SK-N-SH treated with all-trans-retinoic acid at 6 μM for 48 hours (cell line): ENCODE data around the gene ACMSD.

Source experiments
- ATAC-seq: fragments of 200-7000 bp; cut with Tn5 transposase; 3 replicates; pipeline ENCODE4 v1.9.1; 2020; ENCODE audit warnings: mild to moderate bottlenecking, moderate library complexity
- ARNTL ChIP-seq: fragments of 450-650 bp; formaldehyde crosslinking; IDR thresholded peaks from 2 replicates; pipeline ENCODE4 v1.5.0; 2020; ENCODE audit warnings: low read depth, mild to moderate bottlenecking, moderate library complexity, borderline replicate concordance
- BACH2 ChIP-seq: fragments of 250-450 bp; sonication (Bioruptor Pico); IDR thresholded peaks from 2 replicates; pipeline ENCODE4 v1.9.0; 2021; ENCODE audit warnings: mild to moderate bottlenecking, borderline replicate concordance
- CSDC2 ChIP-seq: fragments of 250-450 bp; sonication (Bioruptor Pico); IDR thresholded peaks from 2 replicates; pipeline ENCODE4 v1.5.0; 2020; ENCODE audit warnings: mild to moderate bottlenecking, moderate library complexity
- ESRRG ChIP-seq: fragments of 250-450 bp; sonication (Bioruptor Pico); IDR thresholded peaks from 2 replicates; pipeline ENCODE4 v1.6.1; 2021; ENCODE audit warnings: mild to moderate bottlenecking
- GLIS3 ChIP-seq: fragments of 250-450 bp; sonication (Bioruptor Pico); IDR thresholded peaks from 2 replicates; pipeline ENCODE4 v1.5.0; 2020; ENCODE audit warnings: mild to moderate bottlenecking, moderate library complexity
- ISL1 ChIP-seq: fragments of 250-450 bp; sonication (Bioruptor Pico); IDR thresholded peaks from 2 replicates; pipeline ENCODE4 v2.1.2; 2022; ENCODE audit warnings: mild to moderate bottlenecking, moderate library complexity
- OSR1 ChIP-seq: fragments of 250-450 bp; sonication (Bioruptor Pico); IDR thresholded peaks from 2 replicates; pipeline ENCODE4 v1.8.0; 2022; ENCODE audit warnings: moderate library complexity, mild to moderate bottlenecking, inconsistent platforms
- PPARA ChIP-seq: fragments of 250-450 bp; sonication (Bioruptor Pico); IDR thresholded peaks from 2 replicates; pipeline ENCODE4 v1.5.0; 2020; ENCODE audit warnings: mild to moderate bottlenecking, borderline replicate concordance
- RARB ChIP-seq: fragments of 250-450 bp; sonication (Bioruptor Pico); IDR thresholded peaks from 2 replicates; pipeline ENCODE4 v1.8.0; 2021; ENCODE audit warnings: mild to moderate bottlenecking, moderate library complexity
- SNAI2 ChIP-seq: fragments of 250-450 bp; sonication (Bioruptor Pico); IDR thresholded peaks from 2 replicates; pipeline ENCODE4 v1.5.0; 2020; ENCODE audit warnings: mild to moderate bottlenecking, moderate library complexity
- TCF4 ChIP-seq: fragments of 250-450 bp; sonication (Bioruptor Pico); IDR thresholded peaks from 2 replicates; pipeline ENCODE4 v1.8.0; 2021; ENCODE audit warnings: mild to moderate bottlenecking, moderate library complexity, borderline replicate concordance
- TOX ChIP-seq: fragments of 250-450 bp; sonication (Bioruptor Pico); IDR thresholded peaks from 2 replicates; pipeline ENCODE4 v1.8.0; 2021; ENCODE audit warnings: mild to moderate bottlenecking, moderate library complexity, borderline replicate concordance
- ZFP3 ChIP-seq: fragments of 250-450 bp; sonication (Bioruptor Pico); IDR thresholded peaks from 2 replicates; pipeline ENCODE4 v1.5.0; 2020; ENCODE audit warnings: mild to moderate bottlenecking, moderate library complexity
- ZFP30 ChIP-seq: fragments of 450-650 bp; formaldehyde crosslinking; IDR thresholded peaks from 2 replicates; pipeline ENCODE4 v1.5.0; 2022; ENCODE audit warnings: mild to moderate bottlenecking, moderate library complexity
- ZNF565 ChIP-seq: fragments of 450-650 bp; formaldehyde crosslinking; conservative IDR thresholded peaks from 2 replicates; pipeline ENCODE4 v1.5.0; 2020; ENCODE audit warnings: low read depth, mild to moderate bottlenecking, moderate library complexity
- ZNF70 ChIP-seq: fragments of 450-650 bp; formaldehyde crosslinking; IDR thresholded peaks from 2 replicates; pipeline ENCODE4 v1.5.0; 2020; ENCODE audit warnings: mild to moderate bottlenecking, moderate library complexity
- ZNF8 ChIP-seq: fragments of 450-650 bp; formaldehyde crosslinking; IDR thresholded peaks from 2 replicates; pipeline ENCODE4 v1.5.0; 2020; ENCODE audit warnings: mild to moderate bottlenecking, moderate library complexity
- TF ChIP-seq, protein P1 (sequence below): fragments of 250-450 bp; sonication (Bioruptor Pico); IDR thresholded peaks from 2 replicates; pipeline ENCODE4 v1.8.0; 2021; ENCODE audit warnings: low read depth, mild to moderate bottlenecking, moderate library complexity, borderline replicate concordance
- TF ChIP-seq, protein P2 (sequence below): fragments of 250-450 bp; sonication (Bioruptor Pico); IDR thresholded peaks from 2 replicates; pipeline ENCODE4 v1.5.0; 2020; ENCODE audit warnings: mild to moderate bottlenecking, moderate library complexity
- TF ChIP-seq, protein P3 (sequence below): fragments of 250-450 bp; sonication (Bioruptor Pico); IDR thresholded peaks from 2 replicates; pipeline ENCODE4 v1.8.0; 2020; ENCODE audit warnings: mild to moderate bottlenecking, moderate library complexity, borderline replicate concordance
- TF ChIP-seq, protein P4 (sequence below): fragments of 250-450 bp; sonication (Bioruptor Pico); IDR thresholded peaks from 2 replicates; pipeline ENCODE4 v1.5.1; 2021; ENCODE audit warnings: mild to moderate bottlenecking, moderate library complexity
- TF ChIP-seq, protein P5 (sequence below): fragments of 250-450 bp; sonication (Bioruptor Pico); IDR thresholded peaks from 2 replicates; pipeline ENCODE4 v1.5.1; 2020; ENCODE audit warnings: low read depth, mild to moderate bottlenecking, moderate library complexity

Gene ACMSD

DNA sequence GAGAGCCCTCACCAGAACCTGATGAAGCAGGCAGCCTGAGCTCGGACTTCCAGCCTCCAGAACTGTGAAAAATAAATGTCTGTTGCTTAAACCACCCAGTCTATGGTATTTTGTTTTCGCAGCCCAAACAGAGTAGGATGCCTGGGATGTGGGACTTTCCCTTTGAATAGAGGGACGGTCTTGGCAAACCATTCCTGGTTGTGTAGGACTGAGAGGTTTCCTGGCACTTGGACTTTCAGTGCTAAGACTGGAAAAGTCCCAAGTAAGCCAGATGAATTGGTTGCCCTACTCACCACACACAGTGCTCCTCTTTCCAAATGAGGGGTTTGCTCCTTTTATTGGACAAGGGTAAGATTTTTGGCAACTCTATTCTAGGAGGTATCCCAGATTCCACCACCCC is 46.8 kb upstream of the ACMSD start:
- no peak for TF ChIP-seq ZNF8 (CRISPR knock-in tag)
- TF ChIP-seq, protein P1, sequence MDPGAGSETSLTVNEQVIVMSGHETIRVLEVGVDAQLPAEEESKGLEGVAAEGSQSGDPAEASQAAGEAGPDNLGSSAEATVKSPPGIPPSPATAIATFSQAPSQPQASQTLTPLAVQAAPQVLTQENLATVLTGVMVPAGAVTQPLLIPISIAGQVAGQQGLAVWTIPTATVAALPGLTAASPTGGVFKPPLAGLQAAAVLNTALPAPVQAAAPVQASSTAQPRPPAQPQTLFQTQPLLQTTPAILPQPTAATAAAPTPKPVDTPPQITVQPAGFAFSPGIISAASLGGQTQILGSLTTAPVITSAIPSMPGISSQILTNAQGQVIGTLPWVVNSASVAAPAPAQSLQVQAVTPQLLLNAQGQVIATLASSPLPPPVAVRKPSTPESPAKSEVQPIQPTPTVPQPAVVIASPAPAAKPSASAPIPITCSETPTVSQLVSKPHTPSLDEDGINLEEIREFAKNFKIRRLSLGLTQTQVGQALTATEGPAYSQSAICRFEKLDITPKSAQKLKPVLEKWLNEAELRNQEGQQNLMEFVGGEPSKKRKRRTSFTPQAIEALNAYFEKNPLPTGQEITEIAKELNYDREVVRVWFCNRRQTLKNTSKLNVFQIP, result no peak
- no peak for TF ChIP-seq ZNF565 (CRISPR knock-in tag)
- no peak for TF ChIP-seq ESRRG (CRISPR knock-in tag)
- TF ChIP-seq SNAI2 (CRISPR knock-in tag), result no peak
- TF ChIP-seq RARB, result no peak
- no peak for TF ChIP-seq ISL1 (CRISPR knock-in tag)
- TF ChIP-seq OSR1 (CRISPR knock-in tag), result no peak
- TF ChIP-seq, protein P2, sequence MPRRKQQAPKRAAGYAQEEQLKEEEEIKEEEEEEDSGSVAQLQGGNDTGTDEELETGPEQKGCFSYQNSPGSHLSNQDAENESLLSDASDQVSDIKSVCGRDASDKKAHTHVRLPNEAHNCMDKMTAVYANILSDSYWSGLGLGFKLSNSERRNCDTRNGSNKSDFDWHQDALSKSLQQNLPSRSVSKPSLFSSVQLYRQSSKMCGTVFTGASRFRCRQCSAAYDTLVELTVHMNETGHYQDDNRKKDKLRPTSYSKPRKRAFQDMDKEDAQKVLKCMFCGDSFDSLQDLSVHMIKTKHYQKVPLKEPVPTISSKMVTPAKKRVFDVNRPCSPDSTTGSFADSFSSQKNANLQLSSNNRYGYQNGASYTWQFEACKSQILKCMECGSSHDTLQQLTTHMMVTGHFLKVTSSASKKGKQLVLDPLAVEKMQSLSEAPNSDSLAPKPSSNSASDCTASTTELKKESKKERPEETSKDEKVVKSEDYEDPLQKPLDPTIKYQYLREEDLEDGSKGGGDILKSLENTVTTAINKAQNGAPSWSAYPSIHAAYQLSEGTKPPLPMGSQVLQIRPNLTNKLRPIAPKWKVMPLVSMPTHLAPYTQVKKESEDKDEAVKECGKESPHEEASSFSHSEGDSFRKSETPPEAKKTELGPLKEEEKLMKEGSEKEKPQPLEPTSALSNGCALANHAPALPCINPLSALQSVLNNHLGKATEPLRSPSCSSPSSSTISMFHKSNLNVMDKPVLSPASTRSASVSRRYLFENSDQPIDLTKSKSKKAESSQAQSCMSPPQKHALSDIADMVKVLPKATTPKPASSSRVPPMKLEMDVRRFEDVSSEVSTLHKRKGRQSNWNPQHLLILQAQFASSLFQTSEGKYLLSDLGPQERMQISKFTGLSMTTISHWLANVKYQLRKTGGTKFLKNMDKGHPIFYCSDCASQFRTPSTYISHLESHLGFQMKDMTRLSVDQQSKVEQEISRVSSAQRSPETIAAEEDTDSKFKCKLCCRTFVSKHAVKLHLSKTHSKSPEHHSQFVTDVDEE (CRISPR knock-in tag), result no peak
- no peak for TF ChIP-seq ZFP30 (CRISPR knock-in tag)
- no peak for TF ChIP-seq TOX (CRISPR knock-in tag)
- TF ChIP-seq ZNF70 (CRISPR knock-in tag), result no peak
- ATAC-seq, result no peak

DNA sequence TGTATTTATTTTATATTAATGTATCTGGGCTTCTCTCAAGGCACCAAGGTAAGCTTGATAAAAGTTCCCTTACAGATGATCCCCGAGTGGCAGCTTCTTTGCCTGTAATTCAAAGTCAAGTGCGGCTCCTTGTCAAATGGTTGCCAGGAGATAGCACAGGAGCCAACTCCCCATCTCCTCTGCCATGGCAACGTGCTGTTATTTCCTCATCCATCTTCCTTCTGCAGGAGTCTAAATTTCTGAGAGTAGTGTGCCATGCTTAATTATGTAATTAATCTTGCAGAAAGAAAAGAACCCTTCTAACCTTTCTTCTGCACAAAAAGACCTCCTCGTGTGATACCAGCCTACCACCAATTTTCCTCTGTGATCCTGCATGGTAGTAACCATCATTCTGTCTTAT is 46.2 kb upstream of the ACMSD start:
- no peak for ATAC-seq
- TF ChIP-seq, protein P3, sequence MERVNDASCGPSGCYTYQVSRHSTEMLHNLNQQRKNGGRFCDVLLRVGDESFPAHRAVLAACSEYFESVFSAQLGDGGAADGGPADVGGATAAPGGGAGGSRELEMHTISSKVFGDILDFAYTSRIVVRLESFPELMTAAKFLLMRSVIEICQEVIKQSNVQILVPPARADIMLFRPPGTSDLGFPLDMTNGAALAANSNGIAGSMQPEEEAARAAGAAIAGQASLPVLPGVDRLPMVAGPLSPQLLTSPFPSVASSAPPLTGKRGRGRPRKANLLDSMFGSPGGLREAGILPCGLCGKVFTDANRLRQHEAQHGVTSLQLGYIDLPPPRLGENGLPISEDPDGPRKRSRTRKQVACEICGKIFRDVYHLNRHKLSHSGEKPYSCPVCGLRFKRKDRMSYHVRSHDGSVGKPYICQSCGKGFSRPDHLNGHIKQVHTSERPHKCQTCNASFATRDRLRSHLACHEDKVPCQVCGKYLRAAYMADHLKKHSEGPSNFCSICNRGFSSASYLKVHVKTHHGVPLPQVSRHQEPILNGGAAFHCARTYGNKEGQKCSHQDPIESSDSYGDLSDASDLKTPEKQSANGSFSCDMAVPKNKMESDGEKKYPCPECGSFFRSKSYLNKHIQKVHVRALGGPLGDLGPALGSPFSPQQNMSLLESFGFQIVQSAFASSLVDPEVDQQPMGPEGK (CRISPR knock-in tag), result no peak
- TF ChIP-seq TCF4 (CRISPR knock-in tag) (no peak), ARNTL (CRISPR knock-in tag) (no peak), ISL1 (CRISPR knock-in tag) (no peak), OSR1 (CRISPR knock-in tag) (no peak), ZFP3 (CRISPR knock-in tag) (no peak), ESRRG (CRISPR knock-in tag) (no peak), PPARA (CRISPR knock-in tag) (no peak), GLIS3 (CRISPR knock-in tag) (no peak), ZNF8 (CRISPR knock-in tag) (no peak), ZNF565 (CRISPR knock-in tag) (no peak), TOX (CRISPR knock-in tag) (no peak), BACH2 (no peak), CSDC2 (no peak), ZNF70 (CRISPR knock-in tag) (no peak)
- TF ChIP-seq, protein P4, sequence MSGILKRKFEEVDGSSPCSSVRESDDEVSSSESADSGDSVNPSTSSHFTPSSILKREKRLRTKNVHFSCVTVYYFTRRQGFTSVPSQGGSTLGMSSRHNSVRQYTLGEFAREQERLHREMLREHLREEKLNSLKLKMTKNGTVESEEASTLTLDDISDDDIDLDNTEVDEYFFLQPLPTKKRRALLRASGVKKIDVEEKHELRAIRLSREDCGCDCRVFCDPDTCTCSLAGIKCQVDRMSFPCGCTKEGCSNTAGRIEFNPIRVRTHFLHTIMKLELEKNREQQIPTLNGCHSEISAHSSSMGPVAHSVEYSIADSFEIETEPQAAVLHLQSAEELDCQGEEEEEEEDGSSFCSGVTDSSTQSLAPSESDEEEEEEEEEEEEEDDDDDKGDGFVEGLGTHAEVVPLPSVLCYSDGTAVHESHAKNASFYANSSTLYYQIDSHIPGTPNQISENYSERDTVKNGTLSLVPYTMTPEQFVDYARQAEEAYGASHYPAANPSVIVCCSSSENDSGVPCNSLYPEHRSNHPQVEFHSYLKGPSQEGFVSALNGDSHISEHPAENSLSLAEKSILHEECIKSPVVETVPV, result no peak
- TF ChIP-seq, protein P1, result no peak
- TF ChIP-seq, protein P5, sequence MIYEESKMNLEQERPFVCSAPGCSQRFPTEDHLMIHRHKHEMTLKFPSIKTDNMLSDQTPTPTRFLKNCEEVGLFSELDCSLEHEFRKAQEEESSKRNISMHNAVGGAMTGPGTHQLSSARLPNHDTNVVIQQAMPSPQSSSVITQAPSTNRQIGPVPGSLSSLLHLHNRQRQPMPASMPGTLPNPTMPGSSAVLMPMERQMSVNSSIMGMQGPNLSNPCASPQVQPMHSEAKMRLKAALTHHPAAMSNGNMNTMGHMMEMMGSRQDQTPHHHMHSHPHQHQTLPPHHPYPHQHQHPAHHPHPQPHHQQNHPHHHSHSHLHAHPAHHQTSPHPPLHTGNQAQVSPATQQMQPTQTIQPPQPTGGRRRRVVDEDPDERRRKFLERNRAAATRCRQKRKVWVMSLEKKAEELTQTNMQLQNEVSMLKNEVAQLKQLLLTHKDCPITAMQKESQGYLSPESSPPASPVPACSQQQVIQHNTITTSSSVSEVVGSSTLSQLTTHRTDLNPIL (CRISPR knock-in tag), result no peak
- TF ChIP-seq, protein P2 (CRISPR knock-in tag), result no peak
